Chondrocyte (in vitro differentiated cells): ENCODE measurements around the gene ADGRB3. TPM values are rescaled to one million over a fixed set of nuclear protein-coding genes. Genes with fewer than 3 reads are reported as not detected.
"Not testable (repeated sequence)": the region's sequence is repeated elsewhere in the genome, so short reads cannot be mapped to it uniquely, and the experiment has no call there.

Experiments used
- DNase-seq: peaks from one replicate; pipeline ENCODE4 v3.0.0; 2021; ENCODE audit warnings: mixed read lengths, low spot score
- H3K27ac Mint-ChIP-seq: one replicate; pipeline ENCODE4 v1.8.0; 2021; ENCODE audit warnings: mild to moderate bottlenecking, moderate library complexity, mixed read lengths; ENCODE audit not compliant: unreplicated experiment
- H3K27me3 Mint-ChIP-seq: 2 replicates; pipeline ENCODE4 v1.8.0; 2021; ENCODE audit warnings: low read depth, mixed read lengths
- H3K36me3 Mint-ChIP-seq: 2 replicates; pipeline ENCODE4 v1.8.0; 2021; ENCODE audit warnings: low read depth, mixed read lengths
- H3K4me1 Mint-ChIP-seq: 2 replicates; pipeline ENCODE4 v1.8.0; 2021; ENCODE audit warnings: low read depth, mild to moderate bottlenecking, mixed read lengths
- H3K4me3 Mint-ChIP-seq: one replicate; pipeline ENCODE4 v1.8.0; 2021; ENCODE audit warnings: mild to moderate bottlenecking, moderate library complexity, mixed read lengths; ENCODE audit not compliant: unreplicated experiment
- H3K9me3 Mint-ChIP-seq: 2 replicates; pipeline ENCODE4 v1.8.0; 2021; ENCODE audit warnings: low read depth, mixed read lengths
- CTCF ChIP-seq: fragments of 200-600 bp; sonication (generic); IDR thresholded peaks from 2 replicates; pipeline ENCODE4 v1.5.0; 2021; ENCODE audit warnings: antibody characterized with exemption, mild to moderate bottlenecking, moderate library complexity
- total RNA-seq: library from RNA; stranded (reverse); gene quantifications from 3 replicates; pipeline ENCODE4 v1.2.1, GENCODE V29; 2021

Gene ADGRB3
- total RNA-seq, 1 donor from 2014 or later: not detected

- no peak overlapping the region for H3K27ac Mint-ChIP-seq
- DNase-seq: no peak
- no peak overlapping the region for H3K4me3 Mint-ChIP-seq
- no peaks in the 10 kb centered on the region for H3K4me1 Mint-ChIP-seq
- TF ChIP-seq CTCF: no peak
- H3K9me3 Mint-ChIP-seq: no peaks in the 10 kb centered on the region
- no peaks in the 10 kb centered on the region for H3K36me3 Mint-ChIP-seq
- peaks cover 16% of the 10 kb centered on the region for H3K27me3 Mint-ChIP-seq
Observed at GRCh38 chr6:68873236-68873635, 238.2 kb downstream of the ADGRB3 start.

- Mint-ChIP-seq H3K27me3 (peaks cover 16% of the 10 kb centered on the region), H3K4me3 (no peak overlapping the region), H3K9me3 (no peaks in the 10 kb centered on the region), H3K36me3 (no peaks in the 10 kb centered on the region), H3K4me1 (no peaks in the 10 kb centered on the region), H3K27ac (no peak overlapping the region)
- DNase-seq: no peak
- no peak for TF ChIP-seq CTCF
Observed at GRCh38 chr6:68874747-68875146, 239.7 kb downstream of the ADGRB3 start.

GRCh38 chr6:68875403-68875802, 240.3 kb downstream of the ADGRB3 start:
- Mint-ChIP-seq H3K27me3 (peaks cover 16% of the 10 kb centered on the region), H3K4me3 (no peak overlapping the region), H3K4me1 (no peaks in the 10 kb centered on the region), H3K9me3 (no peaks in the 10 kb centered on the region), H3K36me3 (no peaks in the 10 kb centered on the region), H3K27ac (no peak overlapping the region)
- DNase-seq: no peak
- no peak for TF ChIP-seq CTCF

- Mint-ChIP-seq H3K36me3 (no peaks in the 10 kb centered on the region), H3K27ac (no peak overlapping the region), H3K9me3 (no peaks in the 10 kb centered on the region), H3K4me3 (no peak overlapping the region), H3K27me3 (peaks cover 12% of the 10 kb centered on the region), H3K4me1 (no peaks in the 10 kb centered on the region)
- TF ChIP-seq CTCF: peak; percentile 86
- no peak for DNase-seq
Observed at GRCh38 chr6:68876792-68877493, 241.9 kb downstream of the ADGRB3 start.

GRCh38 chr6:68880050-68880813, 245.2 kb downstream of the ADGRB3 start:
- no peak for DNase-seq
- H3K36me3 Mint-ChIP-seq: no peaks in the 10 kb centered on the region
- no peak overlapping the region for H3K27ac Mint-ChIP-seq
- peaks cover 9% of the 10 kb centered on the region for H3K27me3 Mint-ChIP-seq
- TF ChIP-seq CTCF: no peak
- no peaks in the 10 kb centered on the region for H3K9me3 Mint-ChIP-seq
- no peaks in the 10 kb centered on the region for H3K4me1 Mint-ChIP-seq
- H3K4me3 Mint-ChIP-seq: no peak overlapping the region

- not testable (repeated sequence) for H3K9me3 Mint-ChIP-seq, H3K27me3 Mint-ChIP-seq, H3K27ac Mint-ChIP-seq, H3K4me1 Mint-ChIP-seq, DNase-seq, H3K4me3 Mint-ChIP-seq, H3K36me3 Mint-ChIP-seq
Observed at GRCh38 chr6:68883325-68883724, 248.2 kb downstream of the ADGRB3 start.
